Measurements from ENCODE around the gene MCRIP1. TPM values are rescaled to one million over a fixed set of nuclear protein-coding genes. Genes with fewer than 3 reads are reported as not detected.

MCRIP1 gene
- total RNA-seq, 1 experiment from 2014 or later = 38.5 TPM

DNA sequence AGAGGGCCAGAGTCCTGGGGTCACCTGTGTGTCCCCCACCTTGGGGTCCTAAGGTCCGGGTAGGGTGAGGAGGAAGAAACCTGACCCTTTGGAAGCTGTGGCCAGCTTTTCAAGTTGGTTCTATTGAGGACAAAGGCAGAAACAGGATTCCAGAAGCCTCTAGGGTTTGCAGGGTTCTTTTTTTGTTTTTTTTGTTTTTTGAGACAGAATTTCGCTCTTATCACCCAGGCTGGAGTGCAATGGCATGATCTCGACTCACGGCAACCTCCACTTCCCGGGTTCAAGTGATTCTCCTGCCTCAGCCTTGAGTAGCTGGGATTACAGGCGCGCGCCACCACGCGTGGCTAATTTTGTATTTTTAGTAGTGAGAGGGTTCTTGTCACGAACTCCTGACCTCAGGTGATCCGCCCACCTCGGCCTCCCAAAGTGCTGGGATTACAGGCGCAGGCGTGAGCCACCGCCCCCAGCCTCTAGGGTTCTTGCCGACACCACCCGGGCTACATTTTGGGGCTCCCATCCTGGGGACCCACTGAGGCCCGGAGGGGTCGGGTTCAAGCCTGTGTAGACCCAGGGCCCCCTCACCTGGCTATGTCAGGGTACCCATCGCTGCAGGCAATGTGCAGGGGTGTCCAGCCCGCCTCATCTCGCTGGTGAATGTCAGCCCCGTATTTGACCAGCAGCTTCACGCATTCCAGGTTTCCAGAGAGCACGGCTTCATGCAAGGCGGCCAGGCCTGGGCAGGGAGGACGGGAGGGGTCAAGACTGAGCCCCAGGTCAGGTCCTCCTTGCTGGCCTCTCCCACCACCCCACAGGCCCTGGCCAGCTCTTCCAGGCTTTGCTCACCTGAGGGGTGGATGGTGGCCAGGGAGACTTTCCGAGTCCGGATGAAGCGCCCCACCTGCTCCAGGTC is 1.1 kb upstream of the MCRIP1 start:
- Mint-ChIP-seq H3K4me1 (ENCODE audit: low read depth, unreplicated experiment) (peaks cover 10% of the 10 kb centered on the region), H3K9me3 (ENCODE audit: low read depth, unreplicated experiment) (no peaks in the 10 kb centered on the region), H3K4me3 (ENCODE audit: low read depth, unreplicated experiment) (peak overlapping the region; percentile 79), H3K27ac (ENCODE audit: unreplicated experiment) (peak overlapping the region; percentile 58), H3K27me3 (ENCODE audit: unreplicated experiment) (no peaks in the 10 kb centered on the region), H3K36me3 (ENCODE audit: insufficient read depth, unreplicated experiment) (peaks cover 47% of the 10 kb centered on the region)
- intact Hi-C loops (cut with micrococcal nuclease; ENCODE audit: unreplicated experiment) = no loop called here
- BruUV-seq (replicated peaks) = no TSS peak
- DNase-seq = no peak
- CTCF ChIA-PET = interaction anchor here (1.3 kb wide), 1 partner anchor 19 kb away, joined by 3 read pairs; no protein-coding TSS in a partner anchor
- TF ChIP-seq, protein P1, sequence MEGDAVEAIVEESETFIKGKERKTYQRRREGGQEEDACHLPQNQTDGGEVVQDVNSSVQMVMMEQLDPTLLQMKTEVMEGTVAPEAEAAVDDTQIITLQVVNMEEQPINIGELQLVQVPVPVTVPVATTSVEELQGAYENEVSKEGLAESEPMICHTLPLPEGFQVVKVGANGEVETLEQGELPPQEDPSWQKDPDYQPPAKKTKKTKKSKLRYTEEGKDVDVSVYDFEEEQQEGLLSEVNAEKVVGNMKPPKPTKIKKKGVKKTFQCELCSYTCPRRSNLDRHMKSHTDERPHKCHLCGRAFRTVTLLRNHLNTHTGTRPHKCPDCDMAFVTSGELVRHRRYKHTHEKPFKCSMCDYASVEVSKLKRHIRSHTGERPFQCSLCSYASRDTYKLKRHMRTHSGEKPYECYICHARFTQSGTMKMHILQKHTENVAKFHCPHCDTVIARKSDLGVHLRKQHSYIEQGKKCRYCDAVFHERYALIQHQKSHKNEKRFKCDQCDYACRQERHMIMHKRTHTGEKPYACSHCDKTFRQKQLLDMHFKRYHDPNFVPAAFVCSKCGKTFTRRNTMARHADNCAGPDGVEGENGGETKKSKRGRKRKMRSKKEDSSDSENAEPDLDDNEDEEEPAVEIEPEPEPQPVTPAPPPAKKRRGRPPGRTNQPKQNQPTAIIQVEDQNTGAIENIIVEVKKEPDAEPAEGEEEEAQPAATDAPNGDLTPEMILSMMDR (IDR thresholded peaks at IDR 0.05; ENCODE audit: unreplicated experiment) = no peak

DNA sequence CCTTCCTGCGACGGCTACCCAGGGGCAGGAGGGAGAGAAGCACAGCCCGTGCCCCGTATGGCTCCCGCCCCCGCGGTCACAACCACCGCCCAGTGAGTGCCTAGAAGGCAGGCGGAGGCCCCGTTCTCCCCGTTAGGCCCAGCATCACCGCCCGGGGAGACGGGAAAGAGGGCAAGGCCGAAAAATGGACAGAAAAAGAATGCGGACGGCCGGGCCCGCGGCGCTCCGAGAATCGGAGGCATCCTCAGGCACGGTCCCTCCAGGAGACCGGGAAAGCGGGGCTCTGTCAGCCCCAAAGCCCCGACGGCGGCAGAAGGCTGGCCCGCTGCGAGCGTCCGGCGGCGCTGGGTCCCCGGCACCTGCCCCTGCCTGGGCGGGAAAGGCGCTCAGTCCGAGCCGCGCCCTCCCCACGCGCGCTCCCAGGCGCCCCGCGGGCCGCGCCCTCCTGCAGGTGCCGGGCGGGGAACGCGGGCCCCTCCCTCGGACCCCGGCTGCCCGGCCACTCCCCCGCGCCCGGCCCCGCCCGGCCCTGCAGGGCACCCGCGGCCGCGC is 407 bp downstream of the MCRIP1 start:
- Mint-ChIP-seq H3K27ac (ENCODE audit: unreplicated experiment) (peak overlapping the region; percentile 79), H3K27me3 (ENCODE audit: unreplicated experiment) (no peaks in the 10 kb centered on the region), H3K9me3 (ENCODE audit: low read depth, unreplicated experiment) (no peaks in the 10 kb centered on the region), H3K4me1 (ENCODE audit: low read depth, unreplicated experiment) (peaks cover 18% of the 10 kb centered on the region), H3K4me3 (ENCODE audit: low read depth, unreplicated experiment) (peak overlapping the region; percentile 79), H3K36me3 (ENCODE audit: insufficient read depth, unreplicated experiment) (peaks cover 43% of the 10 kb centered on the region)
- CTCF ChIA-PET = interaction anchor here (0.8 kb wide), 1 partner anchor 95 kb away, joined by 4 read pairs; no protein-coding TSS in a partner anchor
- intact Hi-C loops (cut with micrococcal nuclease; ENCODE audit: unreplicated experiment) = no loop called here
- TF ChIP-seq, protein P1 (IDR thresholded peaks at IDR 0.05; ENCODE audit: unreplicated experiment) = no peak
- DNase-seq = no peak
- no TSS peak for BruUV-seq (replicated peaks)

DNA sequence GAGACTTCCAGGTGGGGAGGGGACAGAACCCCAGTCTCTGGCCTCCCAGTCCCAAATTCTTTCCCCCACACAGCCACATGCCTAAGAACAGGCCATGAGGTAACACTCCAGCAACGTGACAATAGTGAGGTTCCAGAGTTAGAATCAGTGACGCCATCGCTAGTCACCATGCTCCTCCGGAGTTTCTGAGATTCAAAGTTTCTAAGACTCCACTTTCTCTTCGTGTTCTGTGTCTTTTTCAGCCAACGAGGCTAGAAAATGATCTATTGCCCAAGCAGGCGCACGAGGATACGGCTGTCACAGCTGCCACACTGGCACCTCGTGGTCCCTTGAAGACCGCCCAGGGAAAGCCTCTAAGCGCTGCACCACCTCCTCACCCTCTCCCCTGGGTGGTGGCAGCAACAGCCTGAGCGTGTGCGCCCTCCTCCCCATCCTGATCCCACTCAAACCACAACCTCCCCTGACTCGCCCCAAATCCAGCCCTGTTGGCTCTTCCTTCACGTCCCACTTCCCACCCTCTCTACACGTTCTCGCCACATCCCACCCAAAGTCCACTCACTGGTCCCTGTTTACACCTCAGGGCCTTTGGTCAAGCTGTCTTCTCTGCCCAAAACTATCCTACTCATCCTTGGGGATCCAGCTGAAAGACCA is 1.0 kb downstream of the MCRIP1 start:
- CTCF ChIA-PET = no interaction called here
- intact Hi-C loops (cut with micrococcal nuclease; ENCODE audit: unreplicated experiment) = no loop called here
- H3K36me3 Mint-ChIP-seq (ENCODE audit: insufficient read depth, unreplicated experiment) = peaks cover 43% of the 10 kb centered on the region
- TF ChIP-seq, protein P1 (IDR thresholded peaks at IDR 0.05; ENCODE audit: unreplicated experiment) = no peak
- DNase-seq = no peak
- no peaks in the 10 kb centered on the region for H3K9me3 Mint-ChIP-seq (ENCODE audit: low read depth, unreplicated experiment)
- H3K4me1 Mint-ChIP-seq (ENCODE audit: low read depth, unreplicated experiment) = peaks cover 18% of the 10 kb centered on the region
- TSS peak; percentile 65 for BruUV-seq (replicated peaks)
- peak overlapping the region; percentile 79 for H3K4me3 Mint-ChIP-seq (ENCODE audit: low read depth, unreplicated experiment)
- H3K27me3 Mint-ChIP-seq (ENCODE audit: unreplicated experiment) = no peaks in the 10 kb centered on the region
- peak overlapping the region; percentile 79 for H3K27ac Mint-ChIP-seq (ENCODE audit: unreplicated experiment)

DNA sequence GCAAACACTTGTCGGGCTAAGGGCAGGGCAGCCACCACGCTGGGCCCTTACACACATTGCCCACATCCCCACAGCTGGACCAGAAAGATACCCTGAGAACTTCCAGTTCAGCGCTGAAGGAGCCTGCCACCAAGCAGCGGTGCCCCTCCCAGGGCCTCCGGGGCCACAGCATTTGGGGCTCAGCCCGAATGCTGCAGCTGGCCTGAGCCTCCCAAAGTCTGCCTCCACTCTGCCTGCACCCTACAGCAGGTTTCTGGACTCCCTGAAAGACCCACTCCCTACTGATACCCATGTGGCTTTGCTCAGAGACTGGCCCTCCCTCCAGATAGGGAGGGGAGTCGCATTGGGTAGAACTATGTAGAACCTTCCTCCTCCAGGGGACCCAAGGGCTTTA is 1.5 kb downstream of the MCRIP1 start:
- Mint-ChIP-seq H3K4me1 (ENCODE audit: low read depth, unreplicated experiment) (peaks cover 18% of the 10 kb centered on the region), H3K36me3 (ENCODE audit: insufficient read depth, unreplicated experiment) (peaks cover 43% of the 10 kb centered on the region), H3K27me3 (ENCODE audit: unreplicated experiment) (no peaks in the 10 kb centered on the region), H3K4me3 (ENCODE audit: low read depth, unreplicated experiment) (peak overlapping the region; percentile 79), H3K9me3 (ENCODE audit: low read depth, unreplicated experiment) (no peaks in the 10 kb centered on the region), H3K27ac (ENCODE audit: unreplicated experiment) (no peak overlapping the region)
- CTCF ChIA-PET = no interaction called here
- no peak for DNase-seq
- intact Hi-C loops (cut with micrococcal nuclease; ENCODE audit: unreplicated experiment) = no loop called here
- TF ChIP-seq, protein P1 (IDR thresholded peaks at IDR 0.05; ENCODE audit: unreplicated experiment) = no peak
- BruUV-seq (replicated peaks) = no TSS peak
